H9 (cell line): ENCODE data around the gene ERC2. TPM values are rescaled to one million over a fixed set of nuclear protein-coding genes. Genes with fewer than 3 reads are reported as not detected.

ENCODE experiments used
- DNase-seq: peaks from one replicate; pipeline ENCODE4 v3.0.0-alpha.2; 2017
- H2AFZ ChIP-seq: one replicate; pipeline ENCODE4 v1.6.1; 2013; ENCODE audit warnings: mild to moderate bottlenecking, low read length, control low read depth, moderate library complexity
- H2AK5ac ChIP-seq: 2 replicates; pipeline ENCODE4 v1.6.1; 2013; ENCODE audit warnings: low read length, control low read depth, mixed read lengths; ENCODE audit not compliant: insufficient read length
- H2BK120ac ChIP-seq: one replicate; pipeline ENCODE4 v1.6.1; 2013; ENCODE audit warnings: low read depth, mild to moderate bottlenecking, low read length, control low read depth, inconsistent platforms; ENCODE audit not compliant: poor library complexity, severe bottlenecking
- H2BK12ac ChIP-seq: 2 replicates; pipeline ENCODE4 v1.6.1; 2013; ENCODE audit warnings: low read length, control low read depth, mixed read lengths, low read depth; ENCODE audit not compliant: insufficient read length
- H2BK15ac ChIP-seq: 2 replicates; pipeline ENCODE4 v1.6.1; 2013; ENCODE audit warnings: low read depth, low read length, control low read depth
- H2BK20ac ChIP-seq: one replicate; pipeline ENCODE4 v1.6.1; 2013; ENCODE audit warnings: low read depth, mild to moderate bottlenecking, low read length, control low read depth, inconsistent platforms; ENCODE audit not compliant: poor library complexity, severe bottlenecking
- H2BK5ac ChIP-seq: 2 replicates; pipeline ENCODE4 v1.6.1; 2013; ENCODE audit warnings: low read length, control low read depth, mixed read lengths; ENCODE audit not compliant: insufficient read length
- H3K14ac ChIP-seq: 2 replicates; pipeline ENCODE4 v1.6.1; 2013; ENCODE audit warnings: low read length, control low read depth; ENCODE audit not compliant: insufficient read depth
- H3K18ac ChIP-seq: 2 replicates; pipeline ENCODE4 v1.6.1; 2013; ENCODE audit warnings: low read depth, mild to moderate bottlenecking, mixed read lengths, low read length, control low read depth; ENCODE audit not compliant: insufficient read length
- H3K23ac ChIP-seq: 2 replicates; pipeline ENCODE4 v1.6.1; 2013; ENCODE audit warnings: low read length, control low read depth, mixed read lengths, low read depth; ENCODE audit not compliant: insufficient read length
- H3K23me2 ChIP-seq: 2 replicates; pipeline ENCODE4 v1.6.1; 2013; ENCODE audit warnings: low read depth, mild to moderate bottlenecking, mixed read lengths, low read length, control low read depth; ENCODE audit not compliant: insufficient read length, poor library complexity, severe bottlenecking
- H3K27ac ChIP-seq: 2 replicates; pipeline ENCODE4 v1.5.1; 2013; ENCODE audit warnings: low read length, control low read depth, mixed read lengths, low read depth; ENCODE audit not compliant: insufficient read length
- H3K27me3 ChIP-seq: 2 replicates; pipeline ENCODE4 v1.6.1; 2013; ENCODE audit warnings: low read length, control low read depth, inconsistent platforms; ENCODE audit not compliant: insufficient read depth
- H3K4ac ChIP-seq: 2 replicates; pipeline ENCODE4 v1.6.1; 2013; ENCODE audit warnings: low read depth, mild to moderate bottlenecking, control low read depth, inconsistent platforms, low read length, moderate library complexity
- H3K4me1 ChIP-seq: 2 replicates; pipeline ENCODE4 v1.6.1; 2013; ENCODE audit warnings: low read length, control low read depth, inconsistent platforms; ENCODE audit not compliant: insufficient read depth
- H3K4me2 ChIP-seq: 2 replicates; pipeline ENCODE4 v1.6.1; 2013; ENCODE audit warnings: low read length, control low read depth, mixed read lengths; ENCODE audit not compliant: insufficient read length, insufficient read depth
- H3K56ac ChIP-seq: 2 replicates; pipeline ENCODE4 v1.6.1; 2013; ENCODE audit warnings: low read depth, mild to moderate bottlenecking, mixed read lengths, low read length, control low read depth; ENCODE audit not compliant: insufficient read length
- H3K79me1 ChIP-seq: 2 replicates; pipeline ENCODE4 v1.6.1; 2013; ENCODE audit warnings: low read depth, mild to moderate bottlenecking, moderate library complexity, low read length, control low read depth, inconsistent platforms; ENCODE audit not compliant: insufficient read depth, poor library complexity, severe bottlenecking
- H3K79me2 ChIP-seq: 2 replicates; pipeline ENCODE4 v1.6.1; 2013; ENCODE audit warnings: low read length, control low read depth, inconsistent platforms; ENCODE audit not compliant: insufficient read depth
- H3K9ac ChIP-seq: 2 replicates; pipeline ENCODE4 v1.6.1; 2013; ENCODE audit warnings: low read length, control low read depth, mixed read lengths; ENCODE audit not compliant: insufficient read length; ENCODE audit errors: extremely low read depth
- H3K9me3 ChIP-seq: one replicate; pipeline ENCODE4 v1.6.1; 2013; ENCODE audit warnings: low read depth, low read length, inconsistent platforms; ENCODE audit not compliant: control insufficient read depth
- H3T11ph ChIP-seq: one replicate; pipeline ENCODE4 v1.6.1; 2013; ENCODE audit warnings: mild to moderate bottlenecking, low read length, control low read depth, inconsistent platforms
- H4K20me1 ChIP-seq: one replicate; pipeline ENCODE4 v1.6.1; 2013; ENCODE audit not compliant: control insufficient read depth, insufficient read length, insufficient read depth
- H4K5ac ChIP-seq: 2 replicates; pipeline ENCODE4 v1.6.1; 2013; ENCODE audit warnings: low read depth, mild to moderate bottlenecking, mixed read lengths, low read length, control low read depth; ENCODE audit not compliant: insufficient read length
- H4K8ac ChIP-seq: replicated peaks from 2 replicates; pipeline ENCODE4 v1.6.1; 2013; ENCODE audit warnings: low read length, control low read depth, mixed read lengths, low read depth; ENCODE audit not compliant: insufficient read length
- H4K91ac ChIP-seq: 2 replicates; pipeline ENCODE4 v1.6.1; 2013; ENCODE audit warnings: low read depth, mild to moderate bottlenecking, moderate library complexity, mixed read lengths, low read length, control low read depth; ENCODE audit not compliant: insufficient read length
- H3K27ac Mint-ChIP-seq, 3 experiments: 2 replicates in 2 of 3; 3 replicates in 1 of 3; pipeline ENCODE4 v1.8.0; 2020 to 2021; ENCODE audit warnings: mixed read lengths in 3 of 3, mild to moderate bottlenecking in 1 of 3, moderate library complexity in 1 of 3
- H3K27me3 Mint-ChIP-seq: 2 replicates; pipeline ENCODE4 v1.8.0; 2021; ENCODE audit warnings: low read depth, mild to moderate bottlenecking, moderate library complexity, mixed read lengths
- H3K36me3 Mint-ChIP-seq, 3 experiments: 2 replicates in 2 of 3; 3 replicates in 1 of 3; pipeline ENCODE4 v1.8.0; 2020 to 2021; ENCODE audit warnings: low read depth in 3 of 3, mixed read lengths in 3 of 3; ENCODE audit not compliant: insufficient read depth in 1 of 3
- H3K4me1 Mint-ChIP-seq, 2 experiments: 2 replicates each; pipeline ENCODE4 v1.8.0; 2020; ENCODE audit warnings: mixed read lengths in 2 of 2
- H3K4me3 Mint-ChIP-seq, 2 experiments: 2 replicates in 1 of 2; 3 replicates in 1 of 2; pipeline ENCODE4 v1.8.0; 2020 to 2021; ENCODE audit warnings: mild to moderate bottlenecking in 2 of 2, mixed read lengths in 2 of 2, moderate library complexity in 1 of 2
- H3K9me3 Mint-ChIP-seq, 2 experiments: 2 replicates in 1 of 2; 3 replicates in 1 of 2; pipeline ENCODE4 v1.8.0; 2020; ENCODE audit warnings: mild to moderate bottlenecking in 2 of 2, mixed read lengths in 2 of 2, moderate library complexity in 1 of 2
- CTCF ChIP-seq: fragments of 200-600 bp; sonication (generic); conservative IDR thresholded peaks from 3 replicates; pipeline ENCODE4 v1.8.0; 2021; ENCODE audit warnings: antibody characterized with exemption, mild to moderate bottlenecking
- WGBS: extraction: QIAGEN DNeasy Blood & Tissue Kit; methylation state at CpG from one replicate; pipeline ENCODE4 v1.1.7; 2013; ENCODE audit warnings: missing lambda C conversion rate, low lambda C conversion rate, mixed read lengths; ENCODE audit not compliant: insufficient read length; ENCODE audit errors: extremely low coverage; 5-methylcytosine and 5-hydroxymethylcytosine counted together
- total RNA-seq: library from RNA; stranded (reverse); gene quantifications from 2 replicates; pipeline ENCODE4 v1.2.1, GENCODE V29; 2021

The ERC2 gene
- total RNA-seq, 1 experiment from 2014 or later, result 15.4 TPM

GRCh38 chr3:56089739-56090138, 378.5 kb downstream of the ERC2 start:
- no peaks in the 10 kb centered on the region for H3K4me1 ChIP-seq
- H4K91ac ChIP-seq, result no peak overlapping the region
- no peaks in the 10 kb centered on the region for H3K79me2 ChIP-seq
- no peak overlapping the region for H2BK120ac ChIP-seq
- Mint-ChIP-seq H3K4me1 (peaks cover 3 to 4% of the 10 kb centered on the region in 2 experiments; a peak in 3 of 4 replicates), H3K36me3 (no peaks in the 10 kb centered on the region), H3K27me3 (no peaks in the 10 kb centered on the region), H3K27ac (no peak overlapping the region), H3K4me3 (no peak overlapping the region), H3K9me3 (no peaks in the 10 kb centered on the region)
- H3K27ac ChIP-seq, result no peak overlapping the region
- H3K23ac ChIP-seq, result no peak overlapping the region
- no peak overlapping the region for H2BK12ac ChIP-seq
- H2BK20ac ChIP-seq, result no peak overlapping the region
- DNase-seq, result no peak
- no peaks in the 10 kb centered on the region for H3K23me2 ChIP-seq
- no peak overlapping the region for H3K9ac ChIP-seq
- H3K79me1 ChIP-seq, result no peaks in the 10 kb centered on the region
- H3T11ph ChIP-seq, result no peak overlapping the region
- no peak overlapping the region for H2AFZ ChIP-seq
- H3K14ac ChIP-seq, result no peak overlapping the region
- no peaks in the 10 kb centered on the region for H3K9me3 ChIP-seq
- TF ChIP-seq CTCF, result peak; percentile 47; the same call in 2 of the 3 replicates
- no peak overlapping the region for H3K4me2 ChIP-seq
- no peak overlapping the region for H3K4ac ChIP-seq
- WGBS, result no CpG with 5 or more reads among the region's 2 CpGs
- no peak overlapping the region for H3K18ac ChIP-seq
- no peak overlapping the region for H4K8ac ChIP-seq
- no peak overlapping the region for H2AK5ac ChIP-seq
- H2BK5ac ChIP-seq, result no peak overlapping the region
- H4K5ac ChIP-seq, result no peak overlapping the region
- H4K20me1 ChIP-seq, result no peaks in the 10 kb centered on the region
- no peak overlapping the region for H3K56ac ChIP-seq
- no peaks in the 10 kb centered on the region for H3K27me3 ChIP-seq
- no peak overlapping the region for H2BK15ac ChIP-seq
